GM12878 (cell line): ENCODE measurements around the gene GPBAR1. TPM values are rescaled to one million over a fixed set of nuclear protein-coding genes. Genes with fewer than 3 reads are reported as not detected.

Source experiments
- EZH2 ChIP-seq: IDR thresholded peaks from 2 replicates; pipeline ENCODE4 v1.6.1; 2012; ENCODE audit warnings: low read depth, mild to moderate bottlenecking, control low read depth, inconsistent platforms, low read length, borderline replicate concordance; ENCODE audit not compliant: control insufficient read depth
- NFYB ChIP-seq: IDR thresholded peaks from 2 replicates; pipeline ENCODE4 v1.6.1; 2011; ENCODE audit warnings: low read depth, mild to moderate bottlenecking, low read length, improper control_type of control experiment, moderate library complexity; ENCODE audit not compliant: insufficient read depth
- NRF1 ChIP-seq: conservative IDR thresholded peaks from 2 replicates; pipeline ENCODE4 v1.6.1; 2011; ENCODE audit warnings: mild to moderate bottlenecking, low read depth, low read length, improper control_type of control experiment
- PAX5 ChIP-seq: IDR thresholded peaks from 2 replicates; pipeline ENCODE4 v1.6.1; 2011; ENCODE audit warnings: low read depth, low read length, borderline replicate concordance
- SRF ChIP-seq, 2 experiments: IDR thresholded peaks; 2 replicates each; pipeline ENCODE4 v1.6.1; 2011; ENCODE audit warnings: low read depth in 2 of 2, low read length in 2 of 2, mild to moderate bottlenecking in 1 of 2, moderate library complexity in 1 of 2
- polyA plus RNA-seq, 11 experiments: library from polyadenylated mRNA; depleted of rRNA in 4 of 11; unstranded in 6 of 11; stranded (reverse) in 5 of 11; fragments of >200 nt; fragmentation: Nextera tagmentation in 4 of 11; fragmentation: Illumina TruSeq in 1 of 11; extraction: Ambion mirVana in 4 of 11; extraction: Trizol in 1 of 11; gene quantifications; 1 replicate in 1 of 11; 2 replicates in 10 of 11; pipeline versions ENCODE4 v1.2.1 to v1.2.3, GENCODE V29; 2011 to 2016; ENCODE audit warnings: inconsistent platforms in 2 of 11, missing spikeins in 2 of 11, low read depth in 1 of 11
- total RNA-seq, 4 experiments: library from RNA; depleted of rRNA in 3 of 4; stranded (reverse); fragments of >200 nt in 3 of 4; fragmentation: Illumina TruSeq in 1 of 4; extraction: Trizol in 1 of 4; gene quantifications; 2 replicates each; pipeline versions ENCODE4 v1.2.1 to v1.2.3, GENCODE V29; 2013 to 2021
- TF ChIP-seq, protein P1 (sequence below): fragments of 450-650 bp; IDR thresholded peaks from 2 replicates; pipeline ENCODE4 v1.6.1; 2017; ENCODE audit warnings: mild to moderate bottlenecking, moderate library complexity
- TF ChIP-seq, protein P2 (sequence below): fragments of 450-650 bp; IDR thresholded peaks from 2 replicates; pipeline ENCODE4 v1.6.1; 2018; ENCODE audit warnings: mild to moderate bottlenecking, low read depth, moderate library complexity; ENCODE audit not compliant: partially characterized antibody
- TF ChIP-seq, protein P3 (sequence below): fragments of 450-650 bp; formaldehyde crosslinking; IDR thresholded peaks from 2 replicates; pipeline ENCODE4 v1.4.0; 2020; ENCODE audit warnings: mild to moderate bottlenecking, moderate library complexity

The GPBAR1 gene
- total and polyA plus RNA-seq, 10 of the 15 experiments (the other 5 are each of a cell fraction or from before 2014, with no cell fraction given): 0.03 to 0.36 (median 0.11) TPM; not detected in 3

DNA sequence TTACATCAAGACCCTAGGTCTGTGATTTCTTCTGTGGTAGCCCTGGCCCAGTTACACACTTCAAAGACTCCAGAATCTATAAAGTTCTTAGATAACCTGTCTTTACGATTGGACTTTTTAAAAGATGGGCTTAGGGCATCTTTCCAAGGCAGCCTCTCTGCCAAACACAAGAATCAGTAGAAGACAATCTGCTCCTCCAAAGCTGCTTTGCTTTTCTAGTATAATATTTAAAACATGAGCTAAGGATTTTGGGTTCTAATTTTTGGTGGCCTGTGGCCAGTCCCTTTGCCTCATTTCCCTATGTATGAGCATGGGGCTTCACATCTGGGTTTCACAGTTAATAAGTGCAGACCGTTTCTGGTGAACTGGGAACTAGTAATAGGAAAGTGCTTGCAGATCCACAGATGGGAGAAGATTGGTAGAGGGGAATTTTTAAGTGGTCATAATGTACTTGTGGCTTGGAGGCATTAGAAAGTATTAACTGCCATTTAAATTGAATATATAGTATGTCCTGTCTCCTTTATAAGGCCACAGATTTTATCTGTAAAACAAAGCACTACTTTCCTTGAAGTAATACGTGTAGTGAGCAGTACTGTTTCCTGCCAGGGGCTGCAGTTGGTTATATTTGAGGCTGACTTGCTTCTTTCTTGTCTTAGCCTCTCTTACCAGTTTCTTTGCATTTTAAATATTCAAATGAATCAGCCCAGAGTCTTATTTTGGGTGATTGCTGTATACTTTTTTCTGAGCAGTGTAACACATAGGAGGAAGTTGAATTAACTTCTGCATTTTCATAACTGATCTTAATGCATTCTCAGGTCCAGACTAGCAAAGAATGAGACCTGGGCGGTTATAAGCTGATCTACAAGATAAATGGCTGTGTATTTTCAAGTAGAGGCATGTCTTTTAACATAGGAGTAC, 42.3 kb upstream of the GPBAR1 start (continued):
- TF ChIP-seq, protein P1, sequence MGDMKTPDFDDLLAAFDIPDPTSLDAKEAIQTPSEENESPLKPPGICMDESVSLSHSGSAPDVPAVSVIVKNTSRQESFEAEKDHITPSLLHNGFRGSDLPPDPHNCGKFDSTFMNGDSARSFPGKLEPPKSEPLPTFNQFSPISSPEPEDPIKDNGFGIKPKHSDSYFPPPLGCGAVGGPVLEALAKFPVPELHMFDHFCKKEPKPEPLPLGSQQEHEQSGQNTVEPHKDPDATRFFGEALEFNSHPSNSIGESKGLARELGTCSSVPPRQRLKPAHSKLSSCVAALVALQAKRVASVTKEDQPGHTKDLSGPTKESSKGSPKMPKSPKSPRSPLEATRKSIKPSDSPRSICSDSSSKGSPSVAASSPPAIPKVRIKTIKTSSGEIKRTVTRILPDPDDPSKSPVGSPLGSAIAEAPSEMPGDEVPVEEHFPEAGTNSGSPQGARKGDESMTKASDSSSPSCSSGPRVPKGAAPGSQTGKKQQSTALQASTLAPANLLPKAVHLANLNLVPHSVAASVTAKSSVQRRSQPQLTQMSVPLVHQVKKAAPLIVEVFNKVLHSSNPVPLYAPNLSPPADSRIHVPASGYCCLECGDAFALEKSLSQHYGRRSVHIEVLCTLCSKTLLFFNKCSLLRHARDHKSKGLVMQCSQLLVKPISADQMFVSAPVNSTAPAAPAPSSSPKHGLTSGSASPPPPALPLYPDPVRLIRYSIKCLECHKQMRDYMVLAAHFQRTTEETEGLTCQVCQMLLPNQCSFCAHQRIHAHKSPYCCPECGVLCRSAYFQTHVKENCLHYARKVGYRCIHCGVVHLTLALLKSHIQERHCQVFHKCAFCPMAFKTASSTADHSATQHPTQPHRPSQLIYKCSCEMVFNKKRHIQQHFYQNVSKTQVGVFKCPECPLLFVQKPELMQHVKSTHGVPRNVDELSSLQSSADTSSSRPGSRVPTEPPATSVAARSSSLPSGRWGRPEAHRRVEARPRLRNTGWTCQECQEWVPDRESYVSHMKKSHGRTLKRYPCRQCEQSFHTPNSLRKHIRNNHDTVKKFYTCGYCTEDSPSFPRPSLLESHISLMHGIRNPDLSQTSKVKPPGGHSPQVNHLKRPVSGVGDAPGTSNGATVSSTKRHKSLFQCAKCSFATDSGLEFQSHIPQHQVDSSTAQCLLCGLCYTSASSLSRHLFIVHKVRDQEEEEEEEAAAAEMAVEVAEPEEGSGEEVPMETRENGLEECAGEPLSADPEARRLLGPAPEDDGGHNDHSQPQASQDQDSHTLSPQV: no peak
- TF ChIP-seq NFYB (no peak), SRF (IDR thresholded peaks at IDR 0.05; ENCODE audit: low read depth in 2 of 2, low read length in 2 of 2) (no peak), EZH2 (no peak), PAX5 (no peak), NRF1 (no peak)
- TF ChIP-seq, protein P2, sequence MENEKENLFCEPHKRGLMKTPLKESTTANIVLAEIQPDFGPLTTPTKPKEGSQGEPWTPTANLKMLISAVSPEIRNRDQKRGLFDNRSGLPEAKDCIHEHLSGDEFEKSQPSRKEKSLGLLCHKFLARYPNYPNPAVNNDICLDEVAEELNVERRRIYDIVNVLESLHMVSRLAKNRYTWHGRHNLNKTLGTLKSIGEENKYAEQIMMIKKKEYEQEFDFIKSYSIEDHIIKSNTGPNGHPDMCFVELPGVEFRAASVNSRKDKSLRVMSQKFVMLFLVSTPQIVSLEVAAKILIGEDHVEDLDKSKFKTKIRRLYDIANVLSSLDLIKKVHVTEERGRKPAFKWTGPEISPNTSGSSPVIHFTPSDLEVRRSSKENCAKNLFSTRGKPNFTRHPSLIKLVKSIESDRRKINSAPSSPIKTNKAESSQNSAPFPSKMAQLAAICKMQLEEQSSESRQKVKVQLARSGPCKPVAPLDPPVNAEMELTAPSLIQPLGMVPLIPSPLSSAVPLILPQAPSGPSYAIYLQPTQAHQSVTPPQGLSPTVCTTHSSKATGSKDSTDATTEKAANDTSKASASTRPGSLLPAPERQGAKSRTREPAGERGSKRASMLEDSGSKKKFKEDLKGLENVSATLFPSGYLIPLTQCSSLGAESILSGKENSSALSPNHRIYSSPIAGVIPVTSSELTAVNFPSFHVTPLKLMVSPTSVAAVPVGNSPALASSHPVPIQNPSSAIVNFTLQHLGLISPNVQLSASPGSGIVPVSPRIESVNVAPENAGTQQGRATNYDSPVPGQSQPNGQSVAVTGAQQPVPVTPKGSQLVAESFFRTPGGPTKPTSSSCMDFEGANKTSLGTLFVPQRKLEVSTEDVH: no peak
- TF ChIP-seq, protein P3, sequence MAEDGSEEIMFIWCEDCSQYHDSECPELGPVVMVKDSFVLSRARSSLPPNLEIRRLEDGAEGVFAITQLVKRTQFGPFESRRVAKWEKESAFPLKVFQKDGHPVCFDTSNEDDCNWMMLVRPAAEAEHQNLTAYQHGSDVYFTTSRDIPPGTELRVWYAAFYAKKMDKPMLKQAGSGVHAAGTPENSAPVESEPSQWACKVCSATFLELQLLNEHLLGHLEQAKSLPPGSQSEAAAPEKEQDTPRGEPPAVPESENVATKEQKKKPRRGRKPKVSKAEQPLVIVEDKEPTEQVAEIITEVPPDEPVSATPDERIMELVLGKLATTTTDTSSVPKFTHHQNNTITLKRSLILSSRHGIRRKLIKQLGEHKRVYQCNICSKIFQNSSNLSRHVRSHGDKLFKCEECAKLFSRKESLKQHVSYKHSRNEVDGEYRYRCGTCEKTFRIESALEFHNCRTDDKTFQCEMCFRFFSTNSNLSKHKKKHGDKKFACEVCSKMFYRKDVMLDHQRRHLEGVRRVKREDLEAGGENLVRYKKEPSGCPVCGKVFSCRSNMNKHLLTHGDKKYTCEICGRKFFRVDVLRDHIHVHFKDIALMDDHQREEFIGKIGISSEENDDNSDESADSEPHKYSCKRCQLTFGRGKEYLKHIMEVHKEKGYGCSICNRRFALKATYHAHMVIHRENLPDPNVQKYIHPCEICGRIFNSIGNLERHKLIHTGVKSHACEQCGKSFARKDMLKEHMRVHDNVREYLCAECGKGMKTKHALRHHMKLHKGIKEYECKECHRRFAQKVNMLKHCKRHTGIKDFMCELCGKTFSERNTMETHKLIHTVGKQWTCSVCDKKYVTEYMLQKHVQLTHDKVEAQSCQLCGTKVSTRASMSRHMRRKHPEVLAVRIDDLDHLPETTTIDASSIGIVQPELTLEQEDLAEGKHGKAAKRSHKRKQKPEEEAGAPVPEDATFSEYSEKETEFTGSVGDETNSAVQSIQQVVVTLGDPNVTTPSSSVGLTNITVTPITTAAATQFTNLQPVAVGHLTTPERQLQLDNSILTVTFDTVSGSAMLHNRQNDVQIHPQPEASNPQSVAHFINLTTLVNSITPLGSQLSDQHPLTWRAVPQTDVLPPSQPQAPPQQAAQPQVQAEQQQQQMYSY (CRISPR knock-in tag): no peak
